Measurements from ENCODE around the gene LRCOL1. TPM values are rescaled to one million over a fixed set of nuclear protein-coding genes. Genes with fewer than 3 reads are reported as not detected.

The LRCOL1 gene
- total RNA-seq, 2 donors from 2014 or later: not detected

- DNase-seq: peak in 1 of 2 donors; percentile 21
- ATAC-seq: no peak
- intact Hi-C loops (cut with DNase I, micrococcal nuclease): no loop called here
These were observed 18.0 kb downstream of the LRCOL1 start for GRCh38 chr12:132592282-132592970.

GRCh38 chr12:132591107-132591935 is 19.1 kb downstream of the LRCOL1 start:
- no peak for ATAC-seq
- intact Hi-C loops (cut with DNase I, micrococcal nuclease): no loop called here
- DNase-seq: no peak

GRCh38 chr12:132588821-132589669 is 21.3 kb downstream of the LRCOL1 start:
- intact Hi-C loops (cut with DNase I, micrococcal nuclease): no loop called here
- no peak for DNase-seq
- ATAC-seq: no peak

GRCh38 chr12:132588319-132588718 is 22.1 kb downstream of the LRCOL1 start:
- intact Hi-C loops (cut with DNase I, micrococcal nuclease): no loop called here
- no peak for DNase-seq
- peak; percentile 61 for ATAC-seq

GRCh38 chr12:132587781-132588180 is 22.6 kb downstream of the LRCOL1 start:
- intact Hi-C loops (cut with DNase I, micrococcal nuclease): no loop called here
- ATAC-seq (no peak), DNase-seq (no peak)

- DNase-seq (no peak), ATAC-seq (no peak)
- intact Hi-C loops (cut with DNase I, micrococcal nuclease): no loop called here
These were observed 23.5 kb downstream of the LRCOL1 start for GRCh38 chr12:132586929-132587328.

GRCh38 chr12:132585177-132585576 is 25.2 kb downstream of the LRCOL1 start:
- DNase-seq (no peak), ATAC-seq (no peak)
- intact Hi-C loops (cut with DNase I, micrococcal nuclease): no loop called here

- DNase-seq (no peak), ATAC-seq (no peak)
- intact Hi-C loops (cut with DNase I, micrococcal nuclease): no loop called here
These were observed 26.0 kb downstream of the LRCOL1 start for GRCh38 chr12:132584429-132584828.

- intact Hi-C loops (cut with DNase I, micrococcal nuclease): no loop called here
- DNase-seq (no peak), ATAC-seq (no peak)
These were observed 26.6 kb downstream of the LRCOL1 start for GRCh38 chr12:132583736-132584135.

- DNase-seq: no peak
- intact Hi-C loops (cut with DNase I, micrococcal nuclease): no loop called here
- ATAC-seq: no peak
These were observed 27.0 kb downstream of the LRCOL1 start for GRCh38 chr12:132583411-132583710.

GRCh38 chr12:132582582-132583410 is 27.6 kb downstream of the LRCOL1 start:
- DNase-seq: no peak
- ATAC-seq: no peak
- intact Hi-C loops (cut with DNase I, micrococcal nuclease): no loop called here

GRCh38 chr12:132582058-132582420 is 28.3 kb downstream of the LRCOL1 start:
- ATAC-seq (no peak), DNase-seq (no peak)
- intact Hi-C loops (cut with DNase I, micrococcal nuclease): no loop called here

- no peak for ATAC-seq
- intact Hi-C loops (cut with DNase I, micrococcal nuclease): no loop called here
- no peak for DNase-seq
These were observed 28.9 kb downstream of the LRCOL1 start for GRCh38 chr12:132581348-132582057.

- DNase-seq: no peak
- ATAC-seq: no peak
- intact Hi-C loops (cut with DNase I, micrococcal nuclease): no loop called here
These were observed 29.6 kb downstream of the LRCOL1 start for GRCh38 chr12:132580701-132581292.

GRCh38 chr12:132579744-132580143 is 30.6 kb downstream of the LRCOL1 start:
- no peak for DNase-seq
- intact Hi-C loops (cut with DNase I, micrococcal nuclease): no loop called here
- no peak for ATAC-seq

- intact Hi-C loops (cut with DNase I, micrococcal nuclease): no loop called here
These were observed 31.6 kb downstream of the LRCOL1 start for GRCh38 chr12:132578826-132579225.

GRCh38 chr12:132578118-132578517 is 32.3 kb downstream of the LRCOL1 start:
- no peak for DNase-seq
- ATAC-seq: no peak
- intact Hi-C loops (cut with DNase I, micrococcal nuclease): no loop called here

More at GRCh38 chr12:132578826-132579225, 31.6 kb downstream of the LRCOL1 start:
- no peak for ATAC-seq
- no peak for DNase-seq
